ENCODE data around the gene PIK3CA. TPM values are rescaled to one million over a fixed set of nuclear protein-coding genes. Genes with fewer than 3 reads are reported as not detected.

The PIK3CA gene
- total RNA-seq, 2 experiments from 2014 or later = 57.1 to 63.1 TPM

DNA sequence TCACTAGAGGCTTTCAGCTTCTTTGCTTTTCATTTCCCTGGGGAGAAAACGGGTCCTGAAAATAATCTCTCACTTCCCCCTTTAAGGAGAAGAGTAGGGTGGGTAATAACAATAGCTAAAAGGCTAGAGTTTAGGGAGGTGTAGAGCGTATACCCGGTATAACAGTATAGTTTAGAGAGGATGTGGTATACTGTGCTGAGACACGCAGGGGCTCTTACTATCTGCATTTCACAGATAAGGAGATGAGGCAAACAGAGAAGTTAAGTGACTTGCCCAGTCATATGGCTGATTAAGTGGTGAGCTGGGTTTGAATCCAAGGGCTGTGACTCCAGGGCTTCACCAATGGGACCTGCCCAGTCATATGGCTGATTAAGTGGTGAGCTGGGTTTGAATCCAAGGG is 117.7 kb downstream of the PIK3CA start:
- Mint-ChIP-seq H3K27me3 (peaks cover 11% of the 10 kb centered on the region), H3K27ac (no peak overlapping the region), H3K36me3 (ENCODE audit: low read depth) (no peaks in the 10 kb centered on the region), H3K4me1 (ENCODE audit: low read depth) (peaks cover 5% of the 10 kb centered on the region), H3K4me3 (no peak overlapping the region), H3K9me3 (no peaks in the 10 kb centered on the region)
- intact Hi-C loops (cut with DNase I, micrococcal nuclease) = no loop called here
- DNase-seq (no peak), ATAC-seq (ENCODE audit: poor library complexity) (no peak)
- H3K27me3 ChIP-seq (ENCODE audit: control insufficient read depth in 1 of 2, insufficient read depth in 2 of 2, low read length in 2 of 2) = peaks cover 0 to 3% of the 10 kb centered on the region in 2 experiments
- no peak overlapping the region for H3K4me3 ChIP-seq (ENCODE audit: low read length)
- CTCF ChIA-PET = no interaction called here
- H3K36me3 ChIP-seq (ENCODE audit: insufficient read depth, low read length) = no peaks in the 10 kb centered on the region
- peaks cover 0 to 6% of the 10 kb centered on the region in 2 experiments for H3K9me3 ChIP-seq (ENCODE audit: control insufficient read depth in 1 of 2, insufficient read depth in 1 of 2, low read length in 2 of 2)
- no peak for TF ChIP-seq CTCF (IDR thresholded peaks at IDR 0.05)
- POLR2A ChIA-PET = no interaction called here
- H3K4me1 ChIP-seq (ENCODE audit: insufficient read depth, low read length) = peaks cover 8% of the 10 kb centered on the region
- no peak overlapping the region for H3K27ac ChIP-seq (ENCODE audit: low read depth in 1 of 2, low read length in 2 of 2)

DNA sequence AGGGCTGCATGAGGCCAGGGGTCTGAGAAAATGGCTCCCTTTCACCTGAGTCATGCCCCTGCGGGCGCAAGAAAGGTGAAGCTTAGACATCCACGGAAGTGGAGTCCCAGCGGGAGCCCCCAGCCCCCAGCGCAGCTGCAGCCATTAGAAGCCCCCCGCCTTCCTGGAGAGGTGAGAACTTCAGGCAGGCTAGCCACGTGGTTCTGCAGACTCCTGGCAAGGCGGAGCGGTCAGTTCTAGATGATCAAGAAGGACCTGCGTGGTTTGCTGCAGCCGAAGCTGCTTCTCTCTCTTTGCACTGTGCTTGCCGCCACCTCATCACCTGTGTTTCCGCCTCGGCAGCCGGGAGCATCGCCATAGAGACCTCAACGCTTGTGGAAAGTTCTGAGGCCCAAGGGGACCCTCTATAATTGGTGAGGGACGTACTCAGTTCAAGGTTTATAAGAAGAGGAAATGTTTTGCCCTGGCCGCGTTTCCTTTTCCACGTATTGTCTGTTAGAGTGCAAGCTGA is 118.6 kb downstream of the PIK3CA start:
- Mint-ChIP-seq H3K27ac (no peak overlapping the region), H3K27me3 (peaks cover 11% of the 10 kb centered on the region), H3K36me3 (ENCODE audit: low read depth) (no peaks in the 10 kb centered on the region), H3K4me1 (ENCODE audit: low read depth) (peaks cover 1% of the 10 kb centered on the region), H3K9me3 (no peaks in the 10 kb centered on the region), H3K4me3 (no peak overlapping the region)
- CTCF ChIA-PET = no interaction called here
- no peaks in the 10 kb centered on the region for H3K36me3 ChIP-seq (ENCODE audit: insufficient read depth, low read length)
- intact Hi-C loops (cut with DNase I, micrococcal nuclease) = no loop called here
- TF ChIP-seq CTCF (IDR thresholded peaks at IDR 0.05) = no peak
- H3K9me3 ChIP-seq (ENCODE audit: control insufficient read depth in 1 of 2, insufficient read depth in 1 of 2, low read length in 2 of 2) = peaks cover 0 to 6% of the 10 kb centered on the region in 2 experiments
- no peak for ATAC-seq (ENCODE audit: poor library complexity)
- no peak overlapping the region for H3K4me3 ChIP-seq (ENCODE audit: low read length)
- DNase-seq = no peak
- H3K27me3 ChIP-seq (ENCODE audit: control insufficient read depth in 1 of 2, insufficient read depth in 2 of 2, low read length in 2 of 2) = peaks cover 0 to 3% of the 10 kb centered on the region in 2 experiments
- H3K4me1 ChIP-seq (ENCODE audit: insufficient read depth, low read length) = peaks cover 3% of the 10 kb centered on the region
- H3K27ac ChIP-seq (ENCODE audit: low read depth in 1 of 2, low read length in 2 of 2) = no peak overlapping the region
- POLR2A ChIA-PET = interaction anchor here (0.8 kb wide), 1 partner anchor 119 kb away, joined by 4 read pairs; no protein-coding TSS in a partner anchor

- no peak for DNase-seq
- no peak for TF ChIP-seq CTCF (IDR thresholded peaks at IDR 0.05)
- Histone ChIP-seq H3K27ac (ENCODE audit: low read depth in 1 of 2, low read length in 2 of 2) (no peak overlapping the region), H3K9me3 (ENCODE audit: control insufficient read depth in 1 of 2, insufficient read depth in 1 of 2, low read length in 2 of 2) (no peaks in the 10 kb centered on the region), H3K4me1 (ENCODE audit: insufficient read depth, low read length) (no peaks in the 10 kb centered on the region), H3K36me3 (ENCODE audit: insufficient read depth, low read length) (no peaks in the 10 kb centered on the region), H3K4me3 (ENCODE audit: low read length) (no peak overlapping the region), H3K27me3 (ENCODE audit: control insufficient read depth in 1 of 2, insufficient read depth in 2 of 2, low read length in 2 of 2) (peaks cover 0 to 3% of the 10 kb centered on the region in 2 experiments)
- ChIA-PET CTCF (interaction anchor here (1.1 kb wide), 1 partner anchor 10 kb away, joined by 3 read pairs; no protein-coding TSS in a partner anchor), POLR2A (no interaction called here)
- Mint-ChIP-seq H3K36me3 (ENCODE audit: low read depth) (no peaks in the 10 kb centered on the region), H3K4me1 (ENCODE audit: low read depth) (no peaks in the 10 kb centered on the region), H3K9me3 (no peaks in the 10 kb centered on the region), H3K27ac (no peak overlapping the region), H3K4me3 (no peak overlapping the region), H3K27me3 (peaks cover 11% of the 10 kb centered on the region)
- intact Hi-C loops (cut with DNase I, micrococcal nuclease) = no loop called here
- ATAC-seq (ENCODE audit: poor library complexity) = no peak
These were observed 120.4 kb downstream of the PIK3CA start for GRCh38 chr3:179268400-179269051.

Measured in CD4-positive, alpha-beta T cell (primary cell).